Sigmoid colon (tissue), 7 donors: ENCODE measurements around the gene BTBD9. TPM values are rescaled to one million over a fixed set of nuclear protein-coding genes. Genes with fewer than 3 reads are reported as not detected.
A peak's percentile ranks its signal among the peaks of the same experiment; 100 is the strongest.

Experiments used
- DNase-seq: peaks from one replicate; pipeline ENCODE4 v3.0.0-alpha.2; 2019
- H3K27ac ChIP-seq, 4 donors: fragments of 200-600 bp; sonication (generic); one replicate each; pipeline ENCODE4 v1.5.1; 2016 to 2019; ENCODE audit warnings: mild to moderate bottlenecking in 1 of 4
- H3K27me3 ChIP-seq, 3 donors: fragments of 200-600 bp; sonication (generic); one replicate each; pipeline ENCODE4 v1.5.1; 2019; ENCODE audit warnings: mild to moderate bottlenecking in 1 of 3
- H3K36me3 ChIP-seq, 4 donors: fragments of 200-600 bp; sonication (generic); one replicate each; pipeline ENCODE4 v1.5.1; 2016 to 2019
- H3K4me1 ChIP-seq, 4 donors: fragments of 200-600 bp; sonication (generic); one replicate each; pipeline ENCODE4 v1.5.1; 2017 to 2019
- H3K4me3 ChIP-seq, 4 donors: fragments of 200-600 bp; sonication (generic); one replicate each; pipeline ENCODE4 v1.5.1; 2017 to 2019; ENCODE audit warnings: mild to moderate bottlenecking in 2 of 4, moderate library complexity in 1 of 4
- H3K9me3 ChIP-seq, 4 donors: fragments of 200-600 bp in 3 of 4; sonication (generic) in 3 of 4; one replicate each; pipeline versions ENCODE4 v1.5.1 to v1.6.1; 2013 to 2019
- CTCF ChIP-seq, 4 experiments: fragments of 450-650 bp in 3 of 4; fragments of 200-600 bp in 1 of 4; IDR thresholded peaks; one replicate each; pipeline ENCODE4 v1.5.1; 2016 to 2019; ENCODE audit warnings: antibody characterized with exemption in 4 of 4, mild to moderate bottlenecking in 3 of 4, moderate library complexity in 2 of 4
- EP300 ChIP-seq, 4 donors: sonication (generic); formaldehyde crosslinking; IDR thresholded peaks; one replicate each; pipeline ENCODE4 v1.6.1; 2017; ENCODE audit warnings: antibody characterized with exemption in 4 of 4
- POLR2A ChIP-seq, 2 donors: fragments of 450-650 bp; IDR thresholded peaks; one replicate each; pipeline ENCODE4 v1.6.1; 2016; ENCODE audit warnings: antibody characterized with exemption in 2 of 2, mild to moderate bottlenecking in 2 of 2, moderate library complexity in 2 of 2
- POLR2AphosphoS5 ChIP-seq, 4 donors: sonication (generic); formaldehyde crosslinking; IDR thresholded peaks; one replicate each; pipeline ENCODE4 v1.6.1; 2017; ENCODE audit warnings: antibody characterized with exemption in 4 of 4
- WGBS, 2 donors: extraction: QIAGEN DNeasy Blood & Tissue Kit; methylation state at CpG; one replicate each; pipeline ENCODE4 v1.1.7; 2013; 5-methylcytosine and 5-hydroxymethylcytosine counted together
- intact Hi-C: fragments of 100-400 bp; cut with DNase I; formaldehyde crosslinking; loops from one replicate; pipeline ENCODE4 v1.15.1; 2023
- polyA plus RNA-seq, 3 donors: library from polyadenylated mRNA; stranded (reverse); fragments of 200-250 nt; gene quantifications; one replicate each; pipeline ENCODE4 v1.2.3, GENCODE V29; 2013
- total RNA-seq, 4 donors: library from RNA; depleted of rRNA; stranded (reverse); fragments of >200 nt; gene quantifications; one replicate each; pipeline ENCODE4 v1.1.0, GENCODE V29; 2016
- donor health status: healthy with polysubstance abuse.
- donor health status: Bipolar disorder and iron deficiency.
- donor health status: healthy.

BTBD9 gene
- total and polyA plus RNA-seq, 7 donors = 3.6 to 20.8 (median 10.5) TPM

DNA sequence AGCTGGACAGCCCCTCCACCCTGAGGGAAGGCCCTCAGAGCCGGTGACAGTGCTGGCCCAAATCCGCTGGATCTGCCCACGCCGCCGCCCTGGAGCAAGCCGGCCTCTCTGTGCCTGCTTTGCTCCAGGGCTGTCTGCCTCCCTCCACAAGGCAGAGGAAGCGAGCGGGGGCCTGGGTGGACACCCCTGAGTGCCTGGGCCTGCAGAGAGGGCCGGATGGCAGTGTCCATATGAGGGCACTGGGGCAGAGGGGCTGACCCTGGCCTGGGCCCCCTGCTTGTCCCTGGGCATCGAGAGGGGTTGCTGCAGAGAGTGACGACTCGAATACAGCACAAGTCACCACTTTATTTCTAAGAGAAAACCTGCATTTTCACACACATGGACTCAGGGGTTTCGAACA is 471.6 kb downstream of the BTBD9 start:
- Histone ChIP-seq H3K4me1 (peaks cover 0 to 15% (median 0%) of the 10 kb centered on the region in 4 donors), H3K27ac (no peak overlapping the region), H3K27me3 (no peaks in the 10 kb centered on the region), H3K4me3 (no peak overlapping the region), H3K36me3 (no peaks in the 10 kb centered on the region), H3K9me3 (no peaks in the 10 kb centered on the region)
- TF ChIP-seq POLR2AphosphoS5 (IDR thresholded peaks at IDR 0.05) (no peak), POLR2A (IDR thresholded peaks at IDR 0.05) (no peak), EP300 (IDR thresholded peaks at IDR 0.05) (no peak), CTCF (IDR thresholded peaks at IDR 0.05) (no peak)
- 91 to 96% methylated on average over 13 of the region's 13 CpGs for WGBS, 2 donors
- intact Hi-C loops = no loop called here
- no peak for DNase-seq

GRCh38 chr6:38167598-38167997 is 472.1 kb downstream of the BTBD9 start:
- no peaks in the 10 kb centered on the region for H3K9me3 ChIP-seq
- no peak overlapping the region for H3K27ac ChIP-seq
- H3K27me3 ChIP-seq = no peaks in the 10 kb centered on the region
- TF ChIP-seq EP300 (IDR thresholded peaks at IDR 0.05) (no peak), POLR2A (IDR thresholded peaks at IDR 0.05) (no peak), POLR2AphosphoS5 (IDR thresholded peaks at IDR 0.05) (no peak), CTCF (IDR thresholded peaks at IDR 0.05) (no peak)
- no peak overlapping the region for H3K4me3 ChIP-seq
- 94 to 95% methylated on average over 11 of the region's 11 CpGs for WGBS, 2 donors
- H3K4me1 ChIP-seq = peaks cover 0 to 15% (median 0%) of the 10 kb centered on the region in 4 donors
- intact Hi-C loops = no loop called here
- H3K36me3 ChIP-seq = no peaks in the 10 kb centered on the region
- DNase-seq = peak; percentile 55

GRCh38 chr6:38166411-38167240 is 473.1 kb downstream of the BTBD9 start:
- Histone ChIP-seq H3K36me3 (no peaks in the 10 kb centered on the region), H3K9me3 (no peaks in the 10 kb centered on the region), H3K4me1 (peaks cover 0 to 15% (median 0%) of the 10 kb centered on the region in 4 donors), H3K27me3 (no peaks in the 10 kb centered on the region), H3K27ac (no peak overlapping the region), H3K4me3 (no peak overlapping the region)
- intact Hi-C loops = no loop called here
- TF ChIP-seq POLR2AphosphoS5 (IDR thresholded peaks at IDR 0.05) (no peak), EP300 (IDR thresholded peaks at IDR 0.05) (no peak), CTCF (IDR thresholded peaks at IDR 0.05) (no peak), POLR2A (IDR thresholded peaks at IDR 0.05) (no peak)
- 83 to 88% methylated on average over 32 of the region's 32 CpGs for WGBS, 2 donors
- DNase-seq = peak; percentile 46

GRCh38 chr6:38164671-38165108 is 475.0 kb downstream of the BTBD9 start:
- no peak overlapping the region for H3K27ac ChIP-seq
- intact Hi-C loops = no loop called here
- H3K4me1 ChIP-seq = peaks cover 0 to 3% (median 0%) of the 10 kb centered on the region in 4 donors
- no peaks in the 10 kb centered on the region for H3K36me3 ChIP-seq
- DNase-seq = peak; percentile 52
- no peaks in the 10 kb centered on the region for H3K9me3 ChIP-seq
- WGBS, 2 donors = 95 to 96% methylated on average over 14 of the region's 14 CpGs
- H3K4me3 ChIP-seq = no peak overlapping the region
- no peak for TF ChIP-seq EP300 (IDR thresholded peaks at IDR 0.05)
- TF ChIP-seq POLR2AphosphoS5 (IDR thresholded peaks at IDR 0.05) = no peak
- TF ChIP-seq POLR2A (IDR thresholded peaks at IDR 0.05) = no peak
- no peak for TF ChIP-seq CTCF (IDR thresholded peaks at IDR 0.05)
- no peaks in the 10 kb centered on the region for H3K27me3 ChIP-seq
